GM04503 (cell line): Measurements from ENCODE around the gene TBC1D14.
"Not testable (repeated sequence)": the region's sequence is repeated elsewhere in the genome, so short reads cannot be mapped to it uniquely, and the experiment has no call there.

Experiments used
- DNase-seq: peaks from one replicate; pipeline ENCODE4 v3.0.0-alpha.2; 2012; ENCODE audit warnings: low read depth

Gene TBC1D14

DNA sequence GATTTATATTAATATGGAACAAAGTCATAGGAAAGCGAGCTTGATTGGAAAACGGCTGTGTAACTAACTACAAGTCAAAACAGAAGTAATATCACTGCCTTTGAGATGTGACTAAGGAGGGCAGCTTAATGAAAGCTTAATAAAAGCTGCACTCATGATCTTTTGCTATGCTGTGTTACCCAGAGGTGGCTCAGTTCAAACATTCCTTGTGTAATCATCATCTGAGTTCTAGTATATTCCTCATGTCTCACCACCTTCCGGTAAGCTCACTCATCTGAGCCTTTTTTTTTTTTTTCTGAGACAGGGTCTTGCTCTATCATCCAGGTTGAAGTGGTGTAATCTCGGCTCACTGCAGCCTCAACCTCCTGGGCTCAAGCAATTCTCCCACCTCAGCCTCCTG, 153.2 kb downstream of the TBC1D14 start:
- DNase-seq, result no peak

DNA sequence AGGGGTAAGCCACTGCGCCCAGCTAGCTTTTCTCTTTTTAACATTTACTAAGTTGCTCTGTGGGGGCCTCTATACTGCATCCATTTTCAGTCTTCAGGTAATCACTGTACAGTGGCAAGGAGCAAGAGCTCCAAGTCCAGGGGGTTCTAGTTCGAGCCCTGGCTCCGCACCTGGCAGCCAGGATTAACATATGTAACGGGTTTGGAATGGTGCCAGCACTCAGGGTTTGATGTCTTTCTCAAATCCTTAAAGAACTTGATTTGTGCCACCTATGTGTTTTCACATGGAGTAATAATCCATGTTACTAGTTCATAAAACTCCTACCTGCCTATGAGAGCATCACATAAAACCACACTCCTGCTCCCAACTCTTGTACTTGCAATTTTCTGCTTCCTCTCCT, 153.7 kb downstream of the TBC1D14 start:
- DNase-seq, result no peak

DNA sequence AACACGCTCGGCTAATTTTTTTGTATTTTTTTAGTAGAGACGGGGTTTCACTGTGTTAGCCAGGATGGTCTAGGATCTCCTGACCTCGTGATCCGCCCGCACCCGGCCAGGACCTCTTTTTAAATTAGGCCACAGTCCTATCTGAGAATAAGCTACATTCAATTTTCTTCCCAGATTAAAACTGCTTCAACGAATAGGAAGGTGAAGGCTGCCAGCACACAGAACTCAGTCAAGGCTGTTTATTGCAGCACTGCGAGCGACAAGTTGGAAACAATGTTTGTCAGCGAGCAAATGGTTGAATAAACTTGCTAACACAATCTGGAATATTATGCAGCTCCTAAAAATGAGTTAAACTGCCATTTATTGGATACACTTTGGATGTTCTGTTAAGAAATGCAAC, 156.4 kb downstream of the TBC1D14 start:
- DNase-seq, result no peak

DNA sequence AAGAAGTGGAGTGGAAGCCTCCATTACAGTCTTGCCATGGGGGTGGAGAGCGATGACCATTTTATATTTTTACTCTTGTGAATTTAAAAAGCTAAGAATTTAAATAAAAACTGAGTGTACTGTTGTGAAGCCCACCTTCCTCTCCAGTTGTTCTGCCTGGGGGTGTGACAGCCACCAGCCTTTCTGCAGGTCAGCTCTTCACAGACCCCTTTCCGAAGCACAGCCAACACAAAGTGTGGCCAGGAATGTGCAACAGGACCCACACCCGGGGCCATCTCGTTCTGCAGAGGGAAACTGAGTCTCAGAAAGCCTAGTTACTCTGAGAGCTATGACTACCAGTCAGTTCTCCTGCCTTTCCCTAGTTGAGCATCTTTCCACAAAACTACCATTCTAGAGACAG, 156.9 kb downstream of the TBC1D14 start:
- DNase-seq, result no peak

DNA sequence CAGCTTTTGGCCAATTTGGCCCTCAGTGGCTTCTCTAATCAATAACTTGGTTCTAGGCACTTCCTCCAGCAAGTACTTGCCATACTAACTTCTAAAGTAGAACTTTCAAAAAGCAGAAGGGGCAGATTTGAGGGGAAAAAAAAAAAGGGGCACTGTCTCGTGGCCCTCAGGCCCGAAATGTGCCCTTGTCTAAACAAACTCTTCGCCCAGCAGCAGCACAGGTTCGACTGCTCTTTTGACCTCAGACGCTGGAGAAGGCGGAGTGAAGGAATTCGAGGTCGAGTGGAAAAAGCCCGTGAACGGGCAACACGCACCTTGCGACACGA, 157.5 kb downstream of the TBC1D14 start:
- DNase-seq, result no peak

DNA sequence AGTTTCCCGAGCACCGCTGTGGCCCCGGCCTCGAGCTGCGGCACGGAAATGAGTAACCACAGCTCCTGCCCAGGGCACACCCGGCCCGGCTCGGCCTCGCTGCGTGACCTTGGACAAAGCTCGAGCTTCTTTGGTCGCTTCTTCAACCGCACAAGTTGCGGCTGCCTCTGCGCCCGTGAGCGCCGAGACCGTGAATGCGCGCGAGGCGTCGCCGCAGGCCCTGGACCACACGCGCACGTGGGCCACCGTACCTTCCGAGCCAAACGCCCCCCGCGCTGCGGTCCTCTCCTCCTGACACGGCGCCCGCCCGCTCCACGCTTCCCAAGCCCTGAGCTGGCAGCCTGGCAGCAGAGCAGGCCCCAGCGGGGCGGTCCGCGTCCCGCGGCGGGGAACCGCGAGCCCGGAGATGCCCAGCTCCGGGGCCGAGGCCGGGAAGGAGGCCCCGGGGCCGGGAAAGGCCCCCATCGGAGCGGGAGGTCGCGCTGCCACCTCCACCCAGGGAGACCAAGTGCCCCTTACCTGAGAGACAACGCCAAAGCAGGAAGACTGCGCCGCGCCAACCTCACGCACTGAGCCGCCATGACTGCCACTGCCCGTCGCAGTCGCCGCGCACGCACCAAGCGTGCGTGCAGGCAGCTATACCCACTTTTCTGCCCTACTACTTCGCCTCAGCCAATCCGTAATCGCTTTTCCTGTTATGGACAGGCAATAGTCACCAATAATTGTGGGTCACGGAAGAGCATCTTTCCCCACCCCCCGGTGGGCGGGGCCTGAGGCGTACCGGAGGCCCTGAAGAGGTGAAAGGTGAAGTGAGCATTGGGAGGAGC, 158.0 kb downstream of the TBC1D14 start, which contains the start of gene GRPEL1:
GRPEL1 (minus strand) TSS at position 613 of the 827 bp plus-strand sequence; CDS start at position 581, 32 bp downstream.
- peak; percentile 98 for DNase-seq

DNA sequence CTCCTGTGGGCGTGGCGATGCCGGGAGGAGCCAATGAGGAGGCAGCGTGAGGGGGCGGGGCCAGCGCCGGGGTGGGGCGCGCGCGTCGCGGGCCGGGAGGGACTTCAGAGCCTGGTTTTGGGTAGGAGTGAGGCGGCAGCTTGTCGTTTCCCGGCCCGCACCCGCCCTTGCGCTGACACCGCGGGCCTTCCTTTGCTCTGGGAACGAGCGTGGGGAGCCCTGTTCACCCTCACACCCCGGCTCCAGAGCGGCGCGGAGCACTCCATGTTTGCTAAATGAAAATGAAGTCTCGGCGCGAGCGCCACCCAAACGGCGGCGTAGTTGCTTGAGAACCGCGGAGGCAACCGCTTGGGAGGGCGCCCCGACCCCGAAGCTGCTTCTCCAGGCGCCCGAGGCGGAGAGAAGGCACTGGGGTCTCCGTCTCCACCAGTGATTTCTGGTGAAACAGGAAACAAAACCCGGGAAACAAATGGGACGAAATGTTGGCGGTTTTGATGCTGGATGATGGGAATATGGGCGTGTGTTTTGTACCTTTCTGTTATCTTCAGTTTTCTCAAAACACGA, 158.7 kb downstream of the TBC1D14 start:
- DNase-seq, result no peak

DNA sequence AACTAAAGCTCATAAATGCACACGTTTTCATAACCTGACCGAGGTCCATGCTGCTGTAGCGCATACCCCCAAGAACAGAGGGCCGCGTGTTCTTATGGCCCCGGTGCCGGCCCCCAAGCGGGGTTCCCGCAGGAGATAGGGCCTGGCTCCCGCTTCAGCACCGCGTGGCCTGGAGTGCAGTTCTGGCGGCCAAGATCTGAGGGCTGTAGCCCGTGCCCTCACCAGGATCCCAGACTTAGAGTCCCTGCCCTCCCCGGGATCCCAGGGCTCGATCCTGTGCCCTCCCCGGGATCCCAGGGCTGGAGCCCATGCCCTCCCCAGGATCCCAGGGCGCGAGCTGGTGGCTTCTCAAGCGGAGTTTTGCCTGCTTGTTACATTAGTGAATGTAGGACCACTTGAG, 159.3 kb downstream of the TBC1D14 start:
- DNase-seq, result no peak

DNA sequence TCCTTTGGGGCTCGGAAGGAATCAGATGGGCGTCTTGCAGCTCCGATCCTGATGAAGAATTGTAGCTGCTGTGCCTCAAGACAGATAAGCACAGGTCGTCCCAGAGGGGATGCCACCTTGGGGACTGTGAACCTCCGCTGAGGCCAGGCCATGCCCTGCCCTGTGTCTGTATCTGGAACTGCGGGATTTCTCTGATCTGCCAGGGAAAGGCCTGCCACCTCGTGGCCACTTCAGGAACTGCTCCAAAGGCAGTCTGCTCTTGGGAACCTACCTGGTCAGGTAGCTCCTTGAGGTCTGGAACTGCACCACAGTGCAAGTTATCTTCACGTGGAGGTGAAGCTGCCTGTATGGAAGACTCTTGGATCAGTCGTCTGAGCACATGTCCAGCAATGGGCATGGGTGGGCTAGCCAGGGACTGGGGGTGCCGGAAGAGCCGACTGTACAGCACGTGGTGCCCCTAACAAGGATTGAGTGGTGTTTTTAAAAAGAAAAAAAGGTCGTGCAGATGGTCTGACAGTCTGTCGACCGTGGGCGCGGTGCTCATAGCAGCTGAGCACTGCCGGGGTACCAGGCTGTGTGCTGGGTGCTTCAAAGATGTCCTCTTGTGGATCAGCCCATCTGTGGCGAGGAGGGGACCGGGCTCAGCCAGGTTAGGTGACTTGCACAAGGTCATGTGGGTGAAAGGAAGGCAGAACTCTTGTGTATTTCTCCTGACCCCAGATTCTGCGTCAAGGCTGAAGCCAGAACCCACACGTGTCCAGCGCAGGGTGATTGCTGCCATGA, 161.3 kb downstream of the TBC1D14 start:
- no peak for DNase-seq

DNA sequence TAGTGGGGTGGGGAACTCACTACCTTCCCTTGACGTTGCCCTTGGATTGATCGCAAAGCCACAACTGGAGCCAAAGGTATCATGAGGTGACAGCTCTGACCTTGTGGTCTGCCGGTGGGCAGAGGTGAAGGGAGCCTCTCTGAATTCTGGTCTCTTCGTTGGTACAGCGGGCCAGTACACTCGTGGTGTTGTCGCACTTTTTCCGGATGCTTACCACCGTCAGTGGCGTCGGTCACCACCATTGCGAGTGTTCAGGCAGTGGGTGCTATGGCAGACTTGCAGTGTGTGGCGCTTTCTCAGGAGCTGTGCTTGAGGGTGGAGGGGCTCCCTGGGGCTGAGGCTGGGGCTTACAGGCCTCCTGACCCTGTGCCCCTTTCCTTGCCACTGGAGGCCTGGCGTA, 163.4 kb downstream of the TBC1D14 start:
- DNase-seq, result no peak

DNA sequence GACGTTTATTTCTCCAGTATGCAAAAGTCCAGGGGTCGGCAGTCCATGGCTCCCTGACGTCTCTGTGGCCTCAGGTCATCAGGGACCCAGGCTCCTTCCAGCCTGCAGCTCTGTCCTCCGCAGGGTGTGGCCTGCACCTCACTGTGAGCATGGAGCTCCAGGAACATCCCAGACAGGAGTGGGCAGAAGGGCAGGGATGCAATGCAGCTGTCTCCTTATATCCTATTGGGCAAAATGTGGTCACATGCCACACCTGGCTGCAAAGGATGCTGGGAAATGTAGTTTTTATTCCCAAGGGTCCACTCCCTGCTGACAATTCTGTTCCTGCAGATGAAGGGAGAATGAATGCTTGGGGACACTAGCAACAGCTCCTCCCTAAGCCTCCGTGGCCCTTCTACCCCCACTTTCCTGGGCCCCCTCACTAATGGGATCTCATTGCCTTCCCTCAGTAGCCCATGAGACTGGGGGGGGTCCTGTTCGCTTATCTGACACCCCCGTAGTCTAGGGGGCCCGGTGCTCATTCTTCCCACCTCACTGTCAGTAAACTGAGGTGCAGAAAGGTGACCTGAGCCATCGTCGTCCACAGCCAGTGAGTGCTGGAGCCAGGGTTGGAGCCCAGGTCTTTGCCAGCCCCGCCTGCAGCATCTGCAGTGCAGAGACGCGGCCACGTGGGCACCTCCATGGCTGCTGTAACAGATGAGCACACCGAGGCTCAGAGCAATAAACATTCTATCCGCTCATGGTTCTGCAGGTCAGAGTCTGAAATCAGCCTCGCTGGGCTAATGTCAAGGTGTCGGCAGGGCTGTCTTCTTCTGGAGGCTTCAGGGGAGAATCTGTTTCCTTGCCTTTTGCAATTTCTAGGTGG, 164.1 kb downstream of the TBC1D14 start:
- DNase-seq, result no peak

DNA sequence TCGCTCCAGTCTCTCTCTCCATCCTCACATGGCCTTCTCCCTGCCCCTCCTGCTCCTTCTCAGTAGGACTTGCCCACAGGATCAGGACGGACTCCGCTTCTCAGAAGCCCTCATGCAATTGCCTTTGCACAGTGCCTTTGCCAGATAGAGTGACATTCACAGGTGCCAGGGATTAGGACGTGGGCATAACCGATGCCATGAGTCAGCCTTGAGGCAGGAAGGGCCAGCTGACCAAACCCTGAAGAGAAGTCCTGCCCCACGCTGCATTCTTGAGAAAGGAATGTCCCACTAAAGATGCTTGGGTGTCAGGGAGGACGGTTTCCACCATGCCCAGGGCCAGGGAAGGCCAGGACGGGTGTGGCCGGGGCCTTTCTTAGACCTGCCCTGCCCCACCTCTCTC, 164.8 kb downstream of the TBC1D14 start:
- no peak for DNase-seq

DNA sequence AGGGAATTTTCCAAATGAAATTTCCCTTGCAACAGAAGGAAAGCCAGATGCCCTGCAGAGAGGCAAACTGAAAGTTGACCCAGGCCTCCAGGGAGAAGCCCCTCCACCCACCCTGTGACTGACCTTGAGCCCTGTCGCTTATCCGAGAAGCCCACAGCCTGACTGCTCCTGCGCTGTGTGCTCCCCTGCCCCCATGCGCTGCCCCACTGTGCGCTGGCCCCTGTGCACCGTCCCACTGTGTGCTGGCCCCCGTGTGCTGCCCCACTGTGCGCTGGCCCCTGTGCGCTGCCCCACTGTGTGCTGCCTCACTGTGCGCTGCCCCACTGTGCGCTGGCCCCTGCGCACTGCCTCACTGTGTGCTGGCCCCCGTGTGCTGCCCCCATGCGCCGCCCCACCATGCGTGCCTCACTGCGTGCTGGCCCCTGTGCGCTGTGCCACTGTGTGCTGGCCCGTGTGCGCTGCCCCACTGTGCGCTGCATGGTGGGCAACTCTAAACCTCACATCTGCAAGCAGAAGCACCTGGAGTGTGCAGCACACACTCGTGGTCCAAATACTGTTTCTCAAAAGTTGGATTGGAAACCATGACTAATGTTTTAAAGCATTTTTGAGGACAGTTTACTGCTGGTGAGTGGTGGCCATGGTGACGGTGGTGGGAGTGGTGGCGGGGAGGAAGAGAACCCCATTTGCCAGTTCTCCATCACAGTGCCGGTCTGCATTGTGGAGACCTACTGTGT, 166.5 kb downstream of the TBC1D14 start:
- no peak for DNase-seq

DNA sequence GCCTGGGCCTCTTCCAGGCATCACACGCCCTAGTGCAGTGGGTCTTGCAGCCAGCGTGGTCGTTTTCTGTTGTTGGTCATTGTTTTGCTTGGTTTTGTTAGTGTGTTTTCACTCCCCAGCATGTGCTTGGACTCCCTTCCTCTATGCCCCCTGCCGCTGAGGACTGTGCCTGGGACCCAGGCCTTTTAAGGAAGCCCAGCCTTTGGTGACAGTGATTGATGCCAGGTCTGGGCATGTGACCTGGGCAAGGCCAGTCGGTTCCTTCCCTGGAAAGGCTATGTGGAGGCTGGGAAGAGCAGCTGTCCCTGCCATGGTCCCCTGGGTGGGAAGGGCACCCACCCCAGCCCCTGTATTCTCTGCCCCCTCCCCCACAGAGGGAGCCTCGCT, 167.1 kb downstream of the TBC1D14 start:
- no peak for DNase-seq

DNA sequence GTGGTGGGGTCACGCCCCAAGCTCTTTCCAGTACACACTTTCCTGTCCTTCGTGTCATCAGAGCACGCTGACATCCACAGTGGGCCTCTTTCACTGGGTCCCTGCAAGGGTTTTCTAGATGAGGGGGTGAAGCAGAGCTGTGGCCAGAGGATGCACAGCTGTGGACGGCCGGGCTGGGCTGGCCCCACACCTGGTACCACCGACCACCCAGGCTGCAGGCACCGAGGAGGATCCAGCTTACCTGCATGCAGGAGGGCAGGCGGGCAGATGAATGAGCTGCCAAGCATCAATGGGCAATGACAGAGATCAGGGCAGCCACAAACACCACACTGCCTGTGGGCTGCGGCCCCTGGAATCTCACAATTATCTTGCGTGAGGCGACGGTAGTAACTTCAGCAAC, 167.7 kb downstream of the TBC1D14 start:
- no peak for DNase-seq

DNA sequence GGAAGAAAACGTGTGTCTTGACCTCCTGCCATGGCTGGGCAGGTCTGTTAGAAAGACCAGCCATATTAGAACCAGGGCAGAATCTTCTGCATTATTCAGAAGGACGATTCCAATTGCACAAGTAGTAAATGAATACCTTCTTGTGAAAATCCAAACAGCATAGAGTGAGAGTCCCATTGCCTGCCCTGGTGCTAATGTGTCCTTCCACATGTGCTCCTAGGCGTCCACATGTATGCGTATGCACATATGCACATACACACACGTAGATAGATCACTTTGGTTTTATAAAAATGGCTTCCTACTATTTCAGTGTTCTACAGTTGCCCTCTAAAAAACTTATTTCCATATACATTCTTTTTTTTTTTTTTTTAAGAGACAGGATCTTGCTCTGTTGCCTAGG, 168.4 kb downstream of the TBC1D14 start:
- no peak for DNase-seq

DNA sequence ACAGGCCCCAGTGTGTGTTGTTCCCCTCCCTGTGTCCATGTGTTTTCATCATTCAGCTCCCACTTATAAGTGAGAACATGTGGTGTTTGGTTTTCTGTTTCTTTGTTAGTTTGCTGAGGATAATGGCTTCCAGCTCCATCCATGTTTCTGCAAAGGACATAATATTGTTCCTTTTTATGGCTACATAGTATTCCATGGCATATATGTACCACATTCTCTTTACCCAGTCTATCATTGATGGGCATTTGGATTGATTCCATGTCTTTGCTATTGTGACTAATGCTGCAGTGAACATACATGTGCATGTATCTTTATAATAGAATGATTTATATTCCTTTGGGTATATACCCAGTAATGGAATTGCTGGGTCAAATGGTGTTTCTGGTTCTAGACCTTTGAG, 169.9 kb downstream of the TBC1D14 start:
- DNase-seq, result not testable (repeated sequence)

DNA sequence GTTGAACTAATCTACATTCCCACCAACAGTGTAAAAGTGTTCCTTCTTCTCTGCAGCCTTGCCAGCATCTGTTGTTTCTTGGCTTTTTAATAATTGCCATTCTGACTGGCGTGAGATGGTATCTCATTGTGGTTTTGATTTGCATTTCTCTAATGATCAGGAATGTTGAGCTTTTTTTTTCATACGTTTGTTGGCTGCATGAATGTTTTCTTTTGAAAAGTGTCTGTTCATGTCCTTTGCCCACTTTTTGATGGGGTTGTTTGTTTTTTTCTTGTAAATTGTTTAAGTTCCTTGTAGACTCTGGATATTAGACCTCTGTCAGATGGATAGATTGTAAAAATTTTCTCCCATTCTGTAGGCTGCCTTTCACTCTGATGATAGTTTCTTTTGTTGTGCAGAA, 170.3 kb downstream of the TBC1D14 start:
- DNase-seq, result not testable (repeated sequence)
